Muscle of arm (tissue), 12 donors: ENCODE results near the gene ZC3H12D. TPM values are rescaled to one million over a fixed set of nuclear protein-coding genes. Genes with fewer than 3 reads are reported as not detected.

Source experiments
- DNase-seq: peaks from one replicate; pipeline ENCODE4 v3.0.0-alpha.2; 2013
- polyA plus RNA-seq, 12 donors: library from polyadenylated mRNA; unstranded; fragments of 120-200 nt; gene quantifications; one replicate each; pipeline ENCODE4 v1.2.1, GENCODE V29; 2013; ENCODE audit not compliant: insufficient read length in 12 of 12

The ZC3H12D gene
- polyA plus RNA-seq, 12 donors = 0.10 to 0.58 (median 0.34) TPM; not detected in 2

DNA sequence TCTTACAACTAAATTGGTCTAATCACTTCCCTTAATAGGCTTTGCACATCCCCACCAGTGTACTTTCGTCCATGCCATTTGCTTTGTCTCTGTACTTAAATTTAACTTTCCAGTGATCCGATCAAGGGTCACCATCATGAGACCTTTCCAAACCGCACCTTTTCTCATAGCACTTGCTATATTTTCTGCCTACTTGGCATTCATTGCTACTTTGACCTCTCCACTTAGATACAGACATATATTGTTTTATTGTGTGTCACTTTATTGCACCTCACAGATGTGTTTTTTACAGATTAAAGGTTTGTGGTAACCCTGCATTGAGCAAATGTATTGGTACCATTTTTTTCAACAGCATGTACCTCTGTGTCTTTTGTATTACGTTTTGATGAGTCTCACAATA lies 70.0 kb downstream of the ZC3H12D start:
- DNase-seq = no peak

GRCh38 chr6:149414009-149414408 lies 70.8 kb downstream of the ZC3H12D start:
- no peak for DNase-seq

GRCh38 chr6:149410557-149410956 lies 74.3 kb downstream of the ZC3H12D start:
- DNase-seq = no peak

- DNase-seq = no peak
These were observed 75.2 kb downstream of the ZC3H12D start for GRCh38 chr6:149409617-149410016.

GRCh38 chr6:149405823-149406765 lies 78.7 kb downstream of the ZC3H12D start:
- DNase-seq = no peak

- no peak for DNase-seq
These were observed 81.3 kb downstream of the ZC3H12D start for GRCh38 chr6:149403534-149403933.

GRCh38 chr6:149400050-149400449 lies 84.8 kb downstream of the ZC3H12D start, which contains the start of gene SUMO4:
TSS of gene SUMO4 (plus strand) at chr6:149400262. CDS start at chr6:149400392, 130 bp downstream.
- no peak for DNase-seq

GRCh38 chr6:149397384-149397783 lies 87.4 kb downstream of the ZC3H12D start:
- DNase-seq = no peak

Other genes starting within 250 kb of the ZC3H12D start
- 10 to 100 TPM in 11 of 12 donors, not detected in 1; 51.1 to 81.1 (median 66.5) TPM for gene TAB2, start 167.3 kb downstream of the ZC3H12D start, polyA plus RNA-seq
- gene SUMO4, start 84.8 kb downstream of the ZC3H12D start, polyA plus RNA-seq = 1 to 10 TPM in 1 of 12 donors, under 1 TPM in 8, not detected in 3; 0.22 to 1.2 (median 0.47) TPM
- gene PPIL4, start 61.0 kb upstream of the ZC3H12D start, polyA plus RNA-seq = 10 to 100 TPM in 11 of 12 donors, not detected in 1; 26.8 to 50.9 (median 35.9) TPM
- gene GINM1, start 81.4 kb upstream of the ZC3H12D start, polyA plus RNA-seq = 10 to 100 TPM in 11 of 12 donors, not detected in 1; 42.4 to 61.5 (median 49.8) TPM
- 10 to 100 TPM in 11 of 12 donors, not detected in 1; 12.6 to 29.3 (median 24.1) TPM for gene KATNA1, start 163.7 kb upstream of the ZC3H12D start, polyA plus RNA-seq
- 10 to 100 TPM in 11 of 12 donors, not detected in 1; 19.5 to 29.8 (median 22.9) TPM for gene LATS1, start 233.1 kb upstream of the ZC3H12D start, polyA plus RNA-seq